ENCODE results near the gene WDFY3.

- TF ChIP-seq CTCF (IDR thresholded peaks at IDR 0.05) = no peak
- TF ChIP-seq EZH2 (IDR thresholded peaks at IDR 0.05) = no peak
Measured at GRCh38 chr4:84857296-84857695, 109.2 kb downstream of the WDFY3 start.
